Measurements from ENCODE around the gene PIP5K1C.
"Not testable (repeated sequence)": the region's sequence is repeated elsewhere in the genome, so short reads cannot be mapped to it uniquely, and the experiment has no call there.

Gene PIP5K1C

GRCh38 chr19:3643674-3644313, 56.5 kb downstream of the PIP5K1C start:
- no peak for DNase-seq

- DNase-seq: no peak
Measured at GRCh38 chr19:3642987-3643673, 57.1 kb downstream of the PIP5K1C start.

GRCh38 chr19:3642296-3642695, 58.0 kb downstream of the PIP5K1C start:
- no peak for DNase-seq

GRCh38 chr19:3641515-3642269, 58.6 kb downstream of the PIP5K1C start:
- DNase-seq: no peak

- no peak for DNase-seq
Measured at GRCh38 chr19:3639479-3639878, 60.8 kb downstream of the PIP5K1C start.

- no peak for DNase-seq
Measured at GRCh38 chr19:3638208-3639193, 61.8 kb downstream of the PIP5K1C start.

GRCh38 chr19:3637621-3638020, 62.6 kb downstream of the PIP5K1C start:
- no peak for DNase-seq

GRCh38 chr19:3636962-3637361, 63.3 kb downstream of the PIP5K1C start:
- no peak for DNase-seq

- DNase-seq: no peak
Measured at GRCh38 chr19:3636506-3636905, 63.8 kb downstream of the PIP5K1C start.

- no peak for DNase-seq
Measured at GRCh38 chr19:3634496-3635045, 65.7 kb downstream of the PIP5K1C start.

- DNase-seq: no peak
Measured at GRCh38 chr19:3633559-3633988, 66.7 kb downstream of the PIP5K1C start.

GRCh38 chr19:3632739-3633558, 67.3 kb downstream of the PIP5K1C start:
- no peak for DNase-seq

- no peak for DNase-seq
Measured at GRCh38 chr19:3632098-3632497, 68.2 kb downstream of the PIP5K1C start.

GRCh38 chr19:3631053-3631861, 69.0 kb downstream of the PIP5K1C start:
- DNase-seq: no peak

GRCh38 chr19:3628766-3629165, 71.5 kb downstream of the PIP5K1C start:
- not testable (repeated sequence) for DNase-seq

- DNase-seq: no peak
Measured at GRCh38 chr19:3627351-3627723, 72.9 kb downstream of the PIP5K1C start.

- DNase-seq: peak; percentile 98
Measured at GRCh38 chr19:3626473-3627350, 73.6 kb downstream of the PIP5K1C start, which contains the start of gene CACTIN. Gene CACTIN, minus strand, starts transcription at chr19:3626790. Its CDS starts 28 bp downstream, at chr19:3626762.

GRCh38 chr19:3625996-3626472, 74.2 kb downstream of the PIP5K1C start:
- DNase-seq: no peak

GRCh38 chr19:3623716-3624115, 76.6 kb downstream of the PIP5K1C start:
- DNase-seq: no peak

Data from activated effector memory CD4-positive, alpha-beta T cell treated with Interleukin-2 at 50 U/mL for 16 hours (primary cell).